Measurements from ENCODE around the gene MDGA2.

MDGA2 gene

DNA sequence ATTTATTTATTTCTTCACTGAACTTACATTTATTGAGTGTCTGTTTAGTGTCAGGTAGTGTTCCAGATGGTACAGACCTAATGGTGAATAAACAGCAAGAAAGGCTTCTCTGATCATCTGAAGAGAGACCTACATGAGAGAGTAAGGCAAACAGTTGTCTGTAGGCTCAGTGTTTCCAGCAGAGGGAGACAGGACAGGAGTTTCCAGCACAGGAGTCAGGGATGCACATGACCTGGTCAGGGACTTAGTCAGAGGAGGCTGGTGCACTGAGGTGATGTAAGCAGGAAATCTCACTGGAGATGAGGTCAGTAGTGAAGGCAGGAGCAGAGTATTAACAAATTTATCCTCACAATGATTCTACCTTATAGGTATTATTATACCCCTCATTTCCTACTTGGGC lies 233.2 kb downstream of the MDGA2 start:
- TF ChIP-seq, protein P1, sequence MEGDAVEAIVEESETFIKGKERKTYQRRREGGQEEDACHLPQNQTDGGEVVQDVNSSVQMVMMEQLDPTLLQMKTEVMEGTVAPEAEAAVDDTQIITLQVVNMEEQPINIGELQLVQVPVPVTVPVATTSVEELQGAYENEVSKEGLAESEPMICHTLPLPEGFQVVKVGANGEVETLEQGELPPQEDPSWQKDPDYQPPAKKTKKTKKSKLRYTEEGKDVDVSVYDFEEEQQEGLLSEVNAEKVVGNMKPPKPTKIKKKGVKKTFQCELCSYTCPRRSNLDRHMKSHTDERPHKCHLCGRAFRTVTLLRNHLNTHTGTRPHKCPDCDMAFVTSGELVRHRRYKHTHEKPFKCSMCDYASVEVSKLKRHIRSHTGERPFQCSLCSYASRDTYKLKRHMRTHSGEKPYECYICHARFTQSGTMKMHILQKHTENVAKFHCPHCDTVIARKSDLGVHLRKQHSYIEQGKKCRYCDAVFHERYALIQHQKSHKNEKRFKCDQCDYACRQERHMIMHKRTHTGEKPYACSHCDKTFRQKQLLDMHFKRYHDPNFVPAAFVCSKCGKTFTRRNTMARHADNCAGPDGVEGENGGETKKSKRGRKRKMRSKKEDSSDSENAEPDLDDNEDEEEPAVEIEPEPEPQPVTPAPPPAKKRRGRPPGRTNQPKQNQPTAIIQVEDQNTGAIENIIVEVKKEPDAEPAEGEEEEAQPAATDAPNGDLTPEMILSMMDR (IDR thresholded peaks at IDR 0.05; ENCODE audit: extremely low read depth, insufficient read depth, missing control alignments), result no peak
- in situ Hi-C loops (cut with MboI; ENCODE audit: low pct_unique_long_range_greater_than_20kb, low sequenced_read_pairs, unreplicated experiment), result no loop called here
- no peak for DNase-seq (ENCODE audit: low spot score)

DNA sequence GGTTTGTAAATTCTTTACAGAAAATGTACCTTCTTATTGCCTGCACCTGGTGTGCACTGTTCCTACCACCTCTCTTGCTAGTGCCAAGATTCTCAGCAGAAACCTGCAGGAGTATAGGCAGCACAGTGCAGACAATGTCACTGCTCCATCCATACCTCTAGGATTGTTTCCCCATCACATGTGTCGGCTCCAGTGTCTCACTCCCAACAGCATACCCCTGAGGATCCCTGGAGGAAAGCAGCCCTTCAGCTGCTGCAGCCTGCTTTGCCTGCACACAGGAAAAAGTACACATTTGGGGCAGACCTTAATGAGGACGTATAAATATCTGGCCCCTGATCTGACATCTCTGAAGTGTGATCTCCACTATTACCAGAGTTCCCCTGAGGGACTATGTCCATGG lies 235.5 kb downstream of the MDGA2 start:
- TF ChIP-seq, protein P1 (IDR thresholded peaks at IDR 0.05; ENCODE audit: extremely low read depth, insufficient read depth, missing control alignments), result no peak
- in situ Hi-C loops (cut with MboI; ENCODE audit: low pct_unique_long_range_greater_than_20kb, low sequenced_read_pairs, unreplicated experiment), result no loop called here
- no peak for DNase-seq (ENCODE audit: low spot score)

DNA sequence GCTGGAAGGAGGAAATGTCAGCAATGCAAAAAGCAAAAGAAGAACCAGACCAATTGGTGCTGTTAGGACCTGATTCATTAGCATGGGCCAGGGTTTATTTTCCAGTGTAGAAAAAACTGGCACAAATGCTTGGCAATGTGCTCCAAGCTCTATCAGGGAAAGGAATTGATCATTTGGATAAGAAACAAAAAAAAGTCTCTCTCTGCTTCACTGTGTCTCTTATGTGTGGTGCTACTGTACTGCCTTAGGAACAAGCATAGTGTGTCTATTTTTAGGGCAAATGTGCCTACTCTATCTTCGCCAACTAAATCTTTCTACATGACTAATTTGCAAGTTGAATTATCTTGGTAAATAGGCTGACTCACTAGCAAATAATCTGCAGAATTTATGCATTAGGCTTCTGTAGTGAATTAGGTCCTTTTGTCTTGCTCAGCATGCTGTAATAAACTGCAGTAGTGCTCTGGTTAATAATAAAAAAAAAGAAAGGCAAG lies 236.7 kb downstream of the MDGA2 start:
- no peak for DNase-seq (ENCODE audit: low spot score)
- TF ChIP-seq, protein P1 (IDR thresholded peaks at IDR 0.05; ENCODE audit: extremely low read depth, insufficient read depth, missing control alignments), result no peak
- in situ Hi-C loops (cut with MboI; ENCODE audit: low pct_unique_long_range_greater_than_20kb, low sequenced_read_pairs, unreplicated experiment), result no loop called here

DNA sequence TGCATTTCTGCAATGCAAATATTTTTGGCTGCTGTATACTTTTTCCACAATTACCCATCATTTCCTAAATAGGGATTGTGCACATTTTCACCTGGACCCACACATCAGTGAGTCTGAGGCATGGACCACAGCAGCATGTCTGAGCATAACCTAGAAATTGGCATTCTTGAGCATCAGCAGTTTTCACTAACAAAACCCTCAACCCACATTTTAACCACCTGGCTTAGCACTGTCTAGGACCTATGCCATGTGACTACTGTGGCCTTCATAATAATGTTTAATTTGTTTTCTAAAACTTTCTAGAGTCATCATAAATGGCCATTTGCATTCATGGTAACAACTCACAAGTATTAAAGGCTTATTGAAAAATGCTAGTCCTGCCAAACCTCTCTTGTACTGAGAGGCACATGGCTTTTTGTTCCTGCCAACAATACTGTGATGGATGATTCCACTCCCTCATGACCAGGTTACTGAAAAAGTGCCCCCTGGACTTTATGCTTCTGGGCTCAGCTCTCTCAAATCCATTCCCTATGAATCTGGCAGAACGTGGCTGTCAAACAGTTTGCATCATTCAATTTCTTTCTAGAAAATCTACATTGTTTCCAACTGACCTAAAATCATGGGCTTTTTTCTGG lies 240.0 kb downstream of the MDGA2 start:
- TF ChIP-seq, protein P1 (IDR thresholded peaks at IDR 0.05; ENCODE audit: extremely low read depth, insufficient read depth, missing control alignments), result no peak
- in situ Hi-C loops (cut with MboI; ENCODE audit: low pct_unique_long_range_greater_than_20kb, low sequenced_read_pairs, unreplicated experiment), result no loop called here
- no peak for DNase-seq (ENCODE audit: low spot score)

DNA sequence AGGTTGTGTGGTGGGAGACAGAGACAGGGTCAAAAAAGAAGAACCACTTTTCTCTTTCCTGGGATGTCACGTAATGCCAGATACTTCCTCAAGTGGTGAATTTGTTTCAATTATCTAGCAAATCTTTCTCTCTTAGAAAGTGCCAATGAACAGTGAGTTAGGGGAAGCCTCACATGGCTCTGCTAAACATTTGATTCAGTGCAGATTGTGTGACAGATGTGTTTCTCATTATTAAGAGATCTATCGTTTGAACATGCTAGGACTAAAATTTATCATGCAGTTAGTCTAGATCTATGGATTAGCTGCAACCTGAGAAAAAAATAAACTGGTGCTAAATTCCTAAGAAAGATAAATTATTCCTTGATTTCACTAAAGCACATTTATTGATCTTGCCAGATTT lies 247.8 kb downstream of the MDGA2 start:
- DNase-seq (ENCODE audit: low spot score), result no peak
- TF ChIP-seq, protein P1 (IDR thresholded peaks at IDR 0.05; ENCODE audit: extremely low read depth, insufficient read depth, missing control alignments), result no peak
- in situ Hi-C loops (cut with MboI; ENCODE audit: low pct_unique_long_range_greater_than_20kb, low sequenced_read_pairs, unreplicated experiment), result no loop called here

DNA sequence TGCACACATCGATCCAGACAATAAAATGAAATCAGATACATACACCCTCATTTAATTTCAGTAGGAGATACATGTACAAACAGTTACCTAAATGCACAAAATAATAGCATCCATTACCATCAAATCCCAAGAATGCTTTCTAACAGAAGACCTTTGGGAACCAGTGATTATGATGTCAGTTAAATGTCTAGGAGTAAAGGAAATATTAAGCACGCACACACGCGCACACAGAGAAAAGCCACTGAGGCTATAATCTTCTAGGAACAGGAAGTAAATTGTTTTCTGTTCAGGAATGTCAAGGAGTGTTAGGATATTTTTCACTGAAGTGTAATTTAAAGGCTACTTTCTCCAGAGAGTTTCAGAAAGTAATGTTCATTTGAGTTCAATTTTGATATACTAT lies 250.1 kb downstream of the MDGA2 start:
- in situ Hi-C loops (cut with MboI; ENCODE audit: low pct_unique_long_range_greater_than_20kb, low sequenced_read_pairs, unreplicated experiment), result no loop called here
- TF ChIP-seq, protein P1 (IDR thresholded peaks at IDR 0.05; ENCODE audit: extremely low read depth, insufficient read depth, missing control alignments), result no peak
- DNase-seq (ENCODE audit: low spot score), result no peak
